WTC11 (cell line): ENCODE results near the gene IRAK4.

Source experiments
- CREB1 ChIP-seq: sonication (generic); formaldehyde crosslinking; IDR thresholded peaks from 2 replicates; pipeline ENCODE4 v1.8.0; 2023; ENCODE audit warnings: mild to moderate bottlenecking, missing genetic modification reagents
- CREM ChIP-seq: sonication (generic); formaldehyde crosslinking; IDR thresholded peaks from 2 replicates; pipeline ENCODE4 v1.8.1; 2022; ENCODE audit warnings: mild to moderate bottlenecking, missing genetic modification reagents, moderate library complexity
- CTCF ChIP-seq: fragments of 200-600 bp; IDR thresholded peaks from 2 replicates; pipeline ENCODE4 v1.8.0; 2022; ENCODE audit warnings: antibody characterized with exemption
- E2F4 ChIP-seq: sonication (generic); formaldehyde crosslinking; IDR thresholded peaks from 2 replicates; pipeline ENCODE4 v1.8.1; 2022; ENCODE audit warnings: low read depth, mild to moderate bottlenecking, moderate library complexity, missing genetic modification reagents, borderline replicate concordance
- E2F5 ChIP-seq: sonication (generic); formaldehyde crosslinking; IDR thresholded peaks from 2 replicates; pipeline ENCODE4 v1.8.1; 2022; ENCODE audit warnings: mild to moderate bottlenecking, moderate library complexity, missing genetic modification reagents
- ESRRA ChIP-seq: sonication (generic); formaldehyde crosslinking; IDR thresholded peaks from 2 replicates; pipeline ENCODE4 v1.8.1; 2022; ENCODE audit warnings: mild to moderate bottlenecking, missing genetic modification reagents, borderline replicate concordance
- ETV6 ChIP-seq: sonication (generic); formaldehyde crosslinking; IDR thresholded peaks from 2 replicates; pipeline ENCODE4 v1.8.1; 2022; ENCODE audit warnings: mild to moderate bottlenecking, missing genetic modification reagents
- FOXJ3 ChIP-seq: sonication (generic); formaldehyde crosslinking; IDR thresholded peaks from 2 replicates; pipeline ENCODE4 v1.9.0; 2021; ENCODE audit warnings: missing genetic modification reagents, mild to moderate bottlenecking, borderline replicate concordance
- MAX ChIP-seq: sonication (generic); formaldehyde crosslinking; IDR thresholded peaks from 2 replicates; pipeline ENCODE4 v1.8.0; 2022; ENCODE audit warnings: mild to moderate bottlenecking, missing genetic modification reagents
- SMAD3 ChIP-seq: sonication (generic); formaldehyde crosslinking; IDR thresholded peaks from 2 replicates; pipeline ENCODE4 v1.8.0; 2022; ENCODE audit warnings: missing genetic modification reagents, mild to moderate bottlenecking, borderline replicate concordance
- SP1 ChIP-seq: sonication (generic); formaldehyde crosslinking; conservative IDR thresholded peaks from 2 replicates; pipeline ENCODE4 v1.8.1; 2022; ENCODE audit warnings: missing genetic modification reagents
- ZBTB43 ChIP-seq: sonication (generic); formaldehyde crosslinking; IDR thresholded peaks from 2 replicates; pipeline ENCODE4 v1.8.1; 2023; ENCODE audit warnings: mild to moderate bottlenecking, missing genetic modification reagents
- ZNF138 ChIP-seq: sonication (generic); formaldehyde crosslinking; conservative IDR thresholded peaks from 2 replicates; pipeline ENCODE4 v1.8.1; 2022; ENCODE audit warnings: mild to moderate bottlenecking, moderate library complexity, missing genetic modification reagents

- no peak for TF ChIP-seq CREB1
- TF ChIP-seq ZNF138 (CRISPR knock-in tag): no peak
- TF ChIP-seq E2F4 (CRISPR knock-in tag): no peak
- TF ChIP-seq ZBTB43 (CRISPR knock-in tag): no peak
- TF ChIP-seq CREM: no peak
- no peak for TF ChIP-seq SP1 (CRISPR knock-in tag)
- no peak for TF ChIP-seq CTCF
- TF ChIP-seq MAX (CRISPR knock-in tag): no peak
- no peak for TF ChIP-seq FOXJ3 (CRISPR knock-in tag)
- no peak for TF ChIP-seq ETV6 (CRISPR knock-in tag)
- no peak for TF ChIP-seq ESRRA (CRISPR knock-in tag)
- TF ChIP-seq E2F5 (CRISPR knock-in tag): no peak
- no peak for TF ChIP-seq SMAD3 (CRISPR knock-in tag)
These were observed 7.9 kb upstream of the IRAK4 start for GRCh38 chr12:43750814-43751213.
